ENCODE data around the gene FRS3.
"Not testable (repeated sequence)": the region's sequence is repeated elsewhere in the genome, so short reads cannot be mapped to it uniquely, and the experiment has no call there.

The FRS3 gene, protein sequence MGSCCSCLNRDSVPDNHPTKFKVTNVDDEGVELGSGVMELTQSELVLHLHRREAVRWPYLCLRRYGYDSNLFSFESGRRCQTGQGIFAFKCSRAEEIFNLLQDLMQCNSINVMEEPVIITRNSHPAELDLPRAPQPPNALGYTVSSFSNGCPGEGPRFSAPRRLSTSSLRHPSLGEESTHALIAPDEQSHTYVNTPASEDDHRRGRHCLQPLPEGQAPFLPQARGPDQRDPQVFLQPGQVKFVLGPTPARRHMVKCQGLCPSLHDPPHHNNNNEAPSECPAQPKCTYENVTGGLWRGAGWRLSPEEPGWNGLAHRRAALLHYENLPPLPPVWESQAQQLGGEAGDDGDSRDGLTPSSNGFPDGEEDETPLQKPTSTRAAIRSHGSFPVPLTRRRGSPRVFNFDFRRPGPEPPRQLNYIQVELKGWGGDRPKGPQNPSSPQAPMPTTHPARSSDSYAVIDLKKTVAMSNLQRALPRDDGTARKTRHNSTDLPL

GRCh38 chr6:41779788-41780550, at the start of gene FRS3:
FRS3 (minus strand) TSS chr6:41779900; CDS start chr6:41776987, 2,913 bp downstream.
- in situ Hi-C loops (cut with HindIII; ENCODE audit: low sequenced_read_pairs): loop anchor here (25.0 kb wide), 1 partner anchor 257 kb away; no protein-coding TSS in a partner anchor

DNA sequence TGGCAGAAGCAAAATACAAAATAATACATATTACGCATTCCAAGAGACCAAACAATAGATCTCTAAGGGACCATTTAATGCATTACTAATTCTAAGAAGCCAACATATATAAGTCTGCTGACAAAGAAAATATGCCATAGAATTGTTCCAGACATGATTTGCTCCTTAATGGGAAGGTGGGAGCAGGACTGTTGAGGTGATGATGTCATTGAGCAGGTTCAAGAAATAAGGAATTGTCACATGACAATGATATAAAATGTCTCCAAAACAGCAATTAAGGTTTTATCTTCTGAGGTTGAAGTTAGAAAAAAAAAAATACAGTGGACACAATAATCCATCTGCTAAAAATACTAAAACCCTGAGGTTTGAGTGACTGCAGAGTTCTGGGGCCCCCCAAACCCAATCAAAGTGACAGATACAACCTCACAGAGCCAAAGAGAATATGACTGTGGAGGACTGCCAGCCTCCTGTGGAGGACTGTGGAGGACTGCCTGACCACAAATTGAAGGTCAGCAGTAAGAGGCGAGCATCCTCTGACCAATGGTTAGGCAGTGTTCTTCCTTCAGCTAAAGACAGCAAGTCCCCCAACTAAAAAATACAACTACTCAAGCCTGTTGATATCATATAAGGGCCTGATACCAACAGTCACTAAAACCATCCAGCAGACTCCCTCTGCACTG, 46.8 kb upstream of the FRS3 start:
- in situ Hi-C loops (cut with HindIII; ENCODE audit: low sequenced_read_pairs): no loop called here

DNA sequence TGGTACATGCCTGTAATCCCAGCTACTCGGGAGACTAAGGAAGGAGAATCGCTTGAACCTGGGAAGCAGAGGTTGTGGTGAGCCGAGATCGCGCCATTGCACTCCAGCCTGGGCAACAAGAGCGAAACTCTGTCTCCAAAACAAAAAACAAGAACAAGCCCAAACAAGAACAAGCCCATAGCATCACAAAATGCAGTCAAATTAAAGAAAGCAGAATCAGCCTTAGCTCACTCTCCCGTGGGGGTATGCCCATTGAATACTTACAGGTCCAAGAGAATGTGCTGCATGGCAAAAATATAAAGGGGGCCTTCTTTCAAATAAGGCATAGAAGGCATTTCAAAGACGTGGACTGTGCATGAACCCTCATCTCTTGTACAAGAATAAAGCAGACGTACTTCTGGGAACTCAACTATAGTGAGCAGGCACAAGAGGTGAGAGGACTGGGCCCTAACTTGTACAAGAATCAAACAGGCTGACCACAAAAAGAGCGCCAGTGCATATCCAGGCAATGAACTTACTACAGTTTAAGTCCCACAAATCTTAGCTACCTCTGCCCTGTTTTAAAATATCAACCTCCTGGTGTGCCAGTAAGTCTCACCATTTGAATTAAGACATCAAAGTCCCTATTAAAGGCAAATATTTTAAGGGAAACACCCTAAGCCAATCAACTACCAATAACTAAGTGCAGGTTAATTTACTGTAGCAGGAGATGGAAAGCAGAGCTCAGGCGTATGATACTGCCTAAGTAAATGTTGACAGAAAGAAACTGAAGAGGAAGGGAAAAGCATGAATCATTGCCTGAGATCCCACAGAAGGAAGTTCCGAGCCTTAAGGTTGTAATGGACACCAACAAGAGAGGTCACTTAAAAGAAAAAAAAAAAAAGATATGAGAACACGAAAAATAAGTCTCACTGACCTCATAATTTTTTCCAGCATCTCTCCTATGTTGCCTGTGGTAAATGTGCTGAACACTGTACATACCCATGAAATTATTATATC, 45.2 kb upstream of the FRS3 start:
- in situ Hi-C loops (cut with HindIII; ENCODE audit: low sequenced_read_pairs): no loop called here

DNA sequence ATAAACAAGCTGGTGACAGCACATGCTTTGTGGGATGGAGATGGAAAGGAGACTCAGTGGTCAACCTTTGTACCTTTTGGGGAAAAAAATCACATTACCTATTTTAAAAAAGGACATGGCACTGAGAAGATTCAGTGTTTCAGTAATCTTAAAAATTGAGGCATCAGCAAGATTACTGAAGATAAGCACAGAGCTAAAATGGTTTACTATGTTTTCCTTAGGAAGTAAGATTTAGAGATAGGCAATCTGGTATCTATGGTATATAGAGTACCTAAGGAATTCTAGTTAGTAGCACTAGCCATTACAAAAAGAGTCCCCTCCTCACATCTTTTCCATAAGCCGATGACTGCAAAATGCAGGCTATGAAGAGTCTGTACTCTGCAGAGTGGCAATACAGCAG, 43.5 kb upstream of the FRS3 start:
- in situ Hi-C loops (cut with HindIII; ENCODE audit: low sequenced_read_pairs): no loop called here

DNA sequence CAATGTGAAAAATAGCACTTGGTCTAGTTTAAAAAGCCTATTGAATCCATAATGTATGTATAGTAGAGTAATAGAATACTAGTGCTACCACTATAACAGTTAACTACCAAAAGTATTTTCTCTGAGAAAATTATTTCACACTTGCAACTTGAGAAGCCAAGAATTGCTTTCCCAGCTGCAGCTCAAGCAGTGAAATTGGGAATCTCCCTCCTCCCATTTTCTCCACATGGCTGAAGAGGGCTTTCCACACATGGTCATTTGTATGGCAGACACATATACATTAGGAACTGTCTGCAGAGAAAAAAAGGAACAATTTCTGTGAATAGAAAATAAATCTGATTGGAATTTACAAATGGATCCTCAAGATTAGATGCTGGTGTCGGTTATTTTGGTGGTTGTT, 42.3 kb upstream of the FRS3 start:
- in situ Hi-C loops (cut with HindIII; ENCODE audit: low sequenced_read_pairs): no loop called here

GRCh38 chr6:41821266-41821665, 41.6 kb upstream of the FRS3 start:
- in situ Hi-C loops (cut with HindIII; ENCODE audit: low sequenced_read_pairs): no loop called here

GRCh38 chr6:41818271-41819054, 38.8 kb upstream of the FRS3 start:
- in situ Hi-C loops (cut with HindIII; ENCODE audit: low sequenced_read_pairs): no loop called here

DNA sequence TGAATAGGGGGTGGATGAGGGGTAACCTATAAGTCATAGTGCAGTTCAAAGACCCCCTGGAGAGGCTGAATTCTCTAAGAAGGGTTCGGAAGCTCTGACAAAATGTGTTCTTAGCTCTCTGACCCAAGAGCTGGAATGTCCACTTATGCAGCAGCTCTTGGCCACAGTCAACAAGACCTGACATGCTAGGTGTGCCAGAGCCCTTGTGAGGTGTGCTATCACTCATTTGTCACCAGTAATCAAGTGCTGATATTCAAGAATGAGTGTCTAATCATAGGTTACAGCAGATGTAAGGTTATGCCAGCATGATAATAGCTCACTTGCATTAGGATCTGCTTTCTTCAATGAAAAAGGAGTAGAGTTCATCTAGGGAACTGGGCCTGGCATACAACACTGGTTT, 35.9 kb upstream of the FRS3 start:
- in situ Hi-C loops (cut with HindIII; ENCODE audit: low sequenced_read_pairs): no loop called here

DNA sequence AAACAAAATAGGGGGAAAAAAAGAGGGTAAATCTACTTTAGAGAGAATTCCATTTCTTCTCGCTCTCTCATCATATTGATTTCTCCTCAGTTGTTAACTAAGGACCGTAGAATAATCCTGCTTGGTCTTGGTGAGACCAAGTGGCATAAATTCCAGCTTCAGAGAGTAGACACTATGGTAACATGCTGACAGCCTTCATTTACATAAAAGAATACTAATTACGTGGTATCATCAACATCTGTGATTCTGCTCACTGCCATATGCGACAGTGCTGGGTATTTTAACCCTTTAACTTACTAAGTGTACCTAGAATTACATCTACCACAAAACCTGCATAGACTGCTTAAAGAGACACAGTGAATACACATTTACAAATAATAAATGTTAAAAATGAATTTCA, 34.9 kb upstream of the FRS3 start:
- in situ Hi-C loops (cut with HindIII; ENCODE audit: low sequenced_read_pairs): no loop called here

DNA sequence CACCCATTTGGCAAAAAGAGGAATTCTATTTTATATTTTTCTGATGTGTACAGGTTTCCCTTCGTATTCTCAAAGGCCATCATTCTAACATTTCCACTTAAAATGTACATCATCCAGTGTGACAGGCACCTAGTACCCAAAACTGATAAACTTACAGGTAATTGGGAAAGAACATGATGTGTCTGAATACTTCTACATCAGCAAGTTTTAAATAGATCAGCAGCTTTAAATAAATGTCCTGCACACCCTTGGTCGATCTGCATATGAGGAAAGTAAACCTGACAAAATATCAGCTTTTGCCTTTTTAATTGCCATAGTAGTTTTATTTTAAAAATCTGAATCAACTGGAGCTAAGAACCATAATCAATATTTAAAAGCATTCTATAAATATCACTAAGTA, 34.3 kb upstream of the FRS3 start:
- in situ Hi-C loops (cut with HindIII; ENCODE audit: low sequenced_read_pairs): no loop called here

GRCh38 chr6:41813469-41813868, 33.8 kb upstream of the FRS3 start:
- in situ Hi-C loops (cut with HindIII; ENCODE audit: low sequenced_read_pairs): no loop called here

- in situ Hi-C loops (cut with HindIII; ENCODE audit: low sequenced_read_pairs): not testable (repeated sequence)
Measured at GRCh38 chr6:41811946-41812345, 32.2 kb upstream of the FRS3 start.

DNA sequence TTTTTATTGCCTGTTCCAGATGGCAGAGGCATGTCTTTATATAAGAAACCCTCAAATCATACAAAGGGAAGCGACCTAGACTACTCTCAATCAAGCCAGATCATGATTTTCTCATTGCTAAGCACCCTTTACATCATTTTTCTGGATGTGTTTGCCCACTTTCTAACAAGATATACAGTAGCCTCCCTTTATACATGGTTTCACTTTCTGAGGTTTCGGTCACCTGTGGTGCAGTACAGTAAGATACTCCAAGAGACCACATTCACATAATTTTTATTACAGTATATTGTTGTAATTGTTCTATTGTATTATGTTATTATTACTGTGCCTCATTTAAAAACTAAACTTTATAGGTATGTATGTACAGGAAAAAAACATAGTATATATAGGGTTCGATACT, 31.4 kb upstream of the FRS3 start:
- in situ Hi-C loops (cut with HindIII; ENCODE audit: low sequenced_read_pairs): no loop called here

DNA sequence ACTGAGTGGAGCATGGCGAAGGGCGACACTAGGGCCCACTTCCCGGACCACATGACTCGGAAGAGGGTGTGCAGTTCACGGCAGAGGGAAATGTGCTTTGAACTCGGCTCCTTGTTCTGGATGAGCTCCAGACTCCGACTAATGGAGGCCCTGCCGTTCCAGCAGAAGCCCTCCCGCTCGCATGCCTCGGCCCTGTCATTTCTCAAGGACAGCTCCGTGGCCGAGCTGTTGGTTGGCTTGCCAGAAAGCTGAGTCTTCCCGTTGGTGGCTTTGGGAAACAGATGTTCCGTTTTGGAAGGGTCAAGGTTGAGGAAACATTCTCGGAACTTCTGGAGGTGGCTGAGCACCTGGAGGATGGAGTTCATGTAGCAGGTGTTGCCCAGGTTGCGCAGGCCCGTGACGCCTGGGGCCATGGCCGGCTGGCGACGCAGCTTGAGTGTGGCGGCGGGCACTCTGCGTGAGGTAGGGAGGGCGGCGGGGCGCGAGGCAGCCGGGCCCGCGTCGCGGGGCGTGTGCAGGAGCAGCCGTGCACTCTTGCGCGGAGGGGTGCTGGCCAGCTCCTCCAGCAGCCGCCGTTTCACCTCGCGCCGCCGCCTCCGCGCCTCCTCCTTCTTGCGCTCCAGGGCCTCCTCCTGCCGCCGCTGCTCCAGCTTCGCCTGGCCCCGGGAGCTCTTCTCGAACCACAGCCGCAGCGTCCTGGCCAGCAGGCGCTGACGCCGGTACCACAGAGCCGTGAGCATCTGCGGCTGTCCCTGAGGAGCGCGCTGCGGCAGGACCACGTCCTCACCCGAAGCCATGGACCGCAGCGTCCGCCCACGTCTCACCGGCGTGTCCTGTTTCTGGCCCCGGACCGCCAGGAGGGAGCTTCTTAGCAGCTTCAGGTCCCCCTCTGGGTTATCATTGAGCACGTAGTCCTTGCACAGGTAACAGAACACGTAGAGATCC, 26.4 kb upstream of the FRS3 start:
- in situ Hi-C loops (cut with HindIII; ENCODE audit: low sequenced_read_pairs): no loop called here

GRCh38 chr6:41801380-41801779, 21.7 kb upstream of the FRS3 start:
- in situ Hi-C loops (cut with HindIII; ENCODE audit: low sequenced_read_pairs): no loop called here

- in situ Hi-C loops (cut with HindIII; ENCODE audit: low sequenced_read_pairs): loop anchor here (25.0 kb wide), 1 partner anchor 238 kb away; no protein-coding TSS in a partner anchor
Measured at GRCh38 chr6:41799559-41799911, 19.8 kb upstream of the FRS3 start.

GRCh38 chr6:41798901-41799558, 19.3 kb upstream of the FRS3 start:
- in situ Hi-C loops (cut with HindIII; ENCODE audit: low sequenced_read_pairs): loop anchor here (25.0 kb wide), 1 partner anchor 238 kb away; no protein-coding TSS in a partner anchor

- in situ Hi-C loops (cut with HindIII; ENCODE audit: low sequenced_read_pairs): loop anchor here (25.0 kb wide), 1 partner anchor 241 kb away; no protein-coding TSS in a partner anchor
Measured at GRCh38 chr6:41796474-41796873, 16.8 kb upstream of the FRS3 start.

Measured in DLD1 (cell line).